OCI-LY1 (cell line): ENCODE results near the gene SP140.

Experiments
- EZH2 ChIP-seq: fragments of 200-600 bp; sonication (generic), shearing (Covaris generic); IDR thresholded peaks from 2 replicates; pipeline ENCODE4 v1.8.0; 2017; ENCODE audit warnings: borderline replicate concordance, mixed run types, mild to moderate bottlenecking, antibody characterized with exemption, low read length, moderate library complexity, mixed read lengths
- TF ChIP-seq, protein P1 (sequence below): fragments of 200-600 bp; sonication (generic), shearing (Covaris generic); IDR thresholded peaks from 2 replicates; pipeline ENCODE4 v1.5.1; 2017; ENCODE audit warnings: mild to moderate bottlenecking, antibody characterized with exemption, low read length, moderate library complexity, mixed read lengths

DNA sequence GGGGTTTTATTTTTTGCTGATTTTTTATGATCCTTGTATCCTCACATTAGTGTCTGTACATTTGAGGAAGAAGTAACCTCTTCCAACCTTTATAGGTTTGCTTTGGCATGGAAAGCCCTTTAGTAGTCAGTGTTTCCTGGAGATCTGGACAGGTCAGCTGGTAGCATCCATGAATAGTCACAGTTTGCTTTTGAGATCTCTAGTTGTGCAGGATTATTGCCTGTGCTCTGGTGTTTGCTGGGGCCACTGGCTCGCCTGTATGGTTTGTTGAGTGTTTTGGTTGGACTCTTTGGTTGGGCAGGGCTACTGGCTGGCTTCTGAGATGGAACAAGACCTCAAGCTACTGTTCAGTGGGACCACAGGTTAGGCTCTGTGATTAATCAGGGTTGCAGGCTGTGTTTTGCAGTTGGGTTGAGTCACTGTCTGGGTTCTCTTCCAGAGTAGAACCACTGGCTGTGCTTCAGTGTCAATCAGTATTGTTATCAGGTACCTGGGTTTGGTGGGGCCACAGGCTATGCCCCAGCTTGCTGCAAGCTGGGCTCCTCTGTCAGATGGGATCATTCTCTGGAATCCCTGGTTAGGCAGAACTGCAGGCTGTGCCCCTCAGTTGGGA is 121.5 kb downstream of the SP140 start:
- TF ChIP-seq, protein P1, sequence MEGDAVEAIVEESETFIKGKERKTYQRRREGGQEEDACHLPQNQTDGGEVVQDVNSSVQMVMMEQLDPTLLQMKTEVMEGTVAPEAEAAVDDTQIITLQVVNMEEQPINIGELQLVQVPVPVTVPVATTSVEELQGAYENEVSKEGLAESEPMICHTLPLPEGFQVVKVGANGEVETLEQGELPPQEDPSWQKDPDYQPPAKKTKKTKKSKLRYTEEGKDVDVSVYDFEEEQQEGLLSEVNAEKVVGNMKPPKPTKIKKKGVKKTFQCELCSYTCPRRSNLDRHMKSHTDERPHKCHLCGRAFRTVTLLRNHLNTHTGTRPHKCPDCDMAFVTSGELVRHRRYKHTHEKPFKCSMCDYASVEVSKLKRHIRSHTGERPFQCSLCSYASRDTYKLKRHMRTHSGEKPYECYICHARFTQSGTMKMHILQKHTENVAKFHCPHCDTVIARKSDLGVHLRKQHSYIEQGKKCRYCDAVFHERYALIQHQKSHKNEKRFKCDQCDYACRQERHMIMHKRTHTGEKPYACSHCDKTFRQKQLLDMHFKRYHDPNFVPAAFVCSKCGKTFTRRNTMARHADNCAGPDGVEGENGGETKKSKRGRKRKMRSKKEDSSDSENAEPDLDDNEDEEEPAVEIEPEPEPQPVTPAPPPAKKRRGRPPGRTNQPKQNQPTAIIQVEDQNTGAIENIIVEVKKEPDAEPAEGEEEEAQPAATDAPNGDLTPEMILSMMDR = no peak
- no peak for TF ChIP-seq EZH2
